ENCODE measurements around the gene APPL1.

Gene APPL1

DNA sequence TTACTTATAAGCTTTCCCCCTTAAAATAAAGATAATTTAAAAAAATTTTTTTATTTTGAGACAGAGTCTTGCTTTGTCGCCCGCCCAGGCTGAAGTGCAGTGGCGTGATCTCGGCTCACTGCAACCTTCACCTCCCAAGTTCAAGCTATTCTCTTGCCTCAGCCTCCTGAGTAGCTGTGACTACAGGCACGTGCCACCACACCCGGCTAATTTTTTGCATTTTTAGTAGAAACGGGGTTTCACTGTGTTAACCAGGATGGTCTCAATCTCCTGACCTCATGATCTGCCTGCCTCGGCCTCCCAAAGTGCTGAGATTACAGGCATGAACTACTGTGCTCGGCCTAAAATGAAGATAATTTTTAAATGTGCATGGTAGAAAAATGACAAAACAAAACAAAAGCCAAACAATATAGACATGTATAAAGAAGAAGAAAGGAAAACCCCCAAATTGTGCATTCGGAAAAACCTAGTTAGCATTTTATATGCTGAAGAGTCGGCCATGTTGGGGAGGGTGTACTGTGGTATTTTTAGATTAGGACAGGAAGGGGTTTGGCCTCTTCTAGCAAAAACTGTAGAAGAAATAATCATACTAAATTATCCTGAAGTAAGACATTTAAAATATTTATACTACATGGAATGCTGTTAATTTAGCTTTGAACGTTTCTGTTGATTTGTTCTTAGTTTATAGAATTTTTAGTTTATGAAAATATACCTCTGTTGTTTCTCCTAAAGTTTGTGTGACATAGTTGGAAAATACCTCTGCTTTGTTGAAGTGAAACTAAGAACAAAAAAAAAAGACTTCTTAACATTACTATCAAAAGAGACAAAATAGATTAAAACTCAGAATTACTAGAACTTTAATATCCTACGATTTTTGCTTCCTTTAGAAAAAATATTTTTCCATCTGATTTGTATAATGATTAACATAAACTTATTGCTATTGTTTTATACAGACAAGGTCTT is 7.4 kb downstream of the APPL1 start:
- TF ChIP-seq GATA2 (IDR thresholded peaks at IDR 0.05; ENCODE audit: low read depth, low read length), result no peak
- TF ChIP-seq GATA3 (IDR thresholded peaks at IDR 0.05; ENCODE audit: low read depth, low read length), result no peak

DNA sequence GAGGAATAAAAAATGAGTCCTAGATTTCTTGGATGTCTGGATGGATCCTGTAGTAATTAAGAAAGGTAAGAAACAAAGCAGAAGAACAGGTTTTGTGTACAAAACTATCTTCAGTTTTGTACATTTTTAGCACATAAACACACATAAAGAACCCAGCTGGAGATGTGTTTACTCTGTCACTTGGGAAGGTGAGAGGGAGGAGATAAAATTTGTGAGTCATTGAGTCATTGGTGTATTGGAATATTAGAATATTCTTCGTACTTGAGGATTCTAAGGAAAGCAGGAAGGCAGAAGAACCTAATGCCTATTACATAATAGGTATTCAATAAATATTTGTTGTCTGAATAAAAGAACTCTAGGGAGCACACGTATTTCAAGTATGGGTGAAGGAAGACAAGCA is 17.4 kb downstream of the APPL1 start:
- TF ChIP-seq GATA3 (IDR thresholded peaks at IDR 0.05; ENCODE audit: low read depth, low read length), result no peak
- TF ChIP-seq GATA2 (IDR thresholded peaks at IDR 0.05; ENCODE audit: low read depth, low read length), result no peak

DNA sequence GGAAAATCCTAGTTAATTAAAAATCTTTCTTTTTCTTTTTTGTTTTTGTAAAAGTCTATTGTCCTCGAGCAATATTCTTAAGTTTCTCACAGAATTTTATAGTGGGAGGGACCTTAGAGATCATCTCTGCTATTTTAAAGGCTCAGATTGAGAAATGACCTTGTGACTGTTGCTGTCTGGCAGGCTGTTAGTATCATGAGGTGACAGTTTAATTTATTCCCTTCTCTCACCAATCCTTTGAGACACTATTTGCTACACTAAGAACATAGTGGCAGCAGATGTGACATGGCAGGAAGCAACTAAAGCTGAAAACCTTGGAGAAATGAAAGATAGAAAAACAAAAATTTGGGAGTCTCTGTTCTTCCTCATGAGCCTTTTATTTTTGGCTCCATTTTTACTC is 24.9 kb downstream of the APPL1 start:
- no peak for TF ChIP-seq GATA2 (IDR thresholded peaks at IDR 0.05; ENCODE audit: low read depth, low read length)
- no peak for TF ChIP-seq GATA3 (IDR thresholded peaks at IDR 0.05; ENCODE audit: low read depth, low read length)

DNA sequence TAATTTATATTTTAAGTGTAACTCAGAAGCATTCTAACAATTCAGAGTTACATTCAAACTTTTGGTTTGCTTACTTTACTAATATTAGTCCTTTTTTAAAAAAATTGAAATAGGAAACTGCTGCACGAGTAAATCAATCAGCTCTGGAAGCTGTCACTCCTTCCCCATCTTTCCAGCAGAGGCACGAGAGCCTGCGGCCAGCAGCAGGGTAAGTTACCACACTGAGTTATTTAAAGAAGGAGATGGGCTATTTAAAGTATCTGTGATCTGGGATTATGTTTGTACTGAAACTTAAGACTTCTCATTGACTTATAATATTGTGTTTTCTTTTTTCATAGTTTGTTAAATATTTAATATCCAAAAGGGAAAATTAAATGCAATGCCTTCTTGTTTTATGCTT is 29.3 kb downstream of the APPL1 start:
- TF ChIP-seq GATA2 (IDR thresholded peaks at IDR 0.05; ENCODE audit: low read depth, low read length) (no peak), GATA3 (IDR thresholded peaks at IDR 0.05; ENCODE audit: low read depth, low read length) (no peak)

DNA sequence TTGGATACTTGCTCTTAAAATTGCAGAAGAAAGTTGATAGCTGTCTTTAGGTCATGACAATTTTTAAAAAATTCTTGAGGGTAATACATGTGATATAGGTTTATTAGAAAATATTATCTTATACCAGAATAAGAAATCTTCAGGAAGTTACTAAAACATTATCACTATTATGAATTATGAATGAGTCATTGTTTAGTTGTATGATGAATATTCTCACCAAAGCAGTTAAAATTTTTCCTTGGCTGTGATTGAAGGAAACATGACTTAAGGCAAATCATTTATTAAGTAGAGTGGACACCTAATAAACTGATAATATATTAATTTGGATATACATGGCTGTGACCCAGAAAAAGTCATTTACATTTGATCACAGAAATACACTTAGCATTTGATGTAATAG is 30.1 kb downstream of the APPL1 start:
- TF ChIP-seq GATA3 (IDR thresholded peaks at IDR 0.05; ENCODE audit: low read depth, low read length) (no peak), GATA2 (IDR thresholded peaks at IDR 0.05; ENCODE audit: low read depth, low read length) (no peak)

DNA sequence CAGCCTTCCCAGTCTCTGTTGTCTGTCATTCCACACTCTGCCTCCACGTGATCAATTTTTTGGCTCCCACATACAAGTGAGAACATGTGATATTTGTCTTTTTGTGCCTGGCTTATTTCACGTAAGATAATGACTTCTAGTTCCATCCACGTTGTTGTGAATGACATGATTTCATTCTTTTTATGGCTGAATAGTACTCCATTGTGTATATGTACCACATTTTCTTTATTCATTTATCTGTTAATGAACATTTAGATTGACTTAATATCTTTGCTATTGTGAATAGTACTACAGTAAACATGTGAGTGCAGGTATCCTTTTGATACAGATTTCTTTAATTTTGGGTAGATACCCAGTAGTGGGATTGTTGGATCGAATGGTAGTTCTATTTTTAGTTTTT is 33.6 kb downstream of the APPL1 start:
- TF ChIP-seq GATA2 (IDR thresholded peaks at IDR 0.05; ENCODE audit: low read depth, low read length), result no peak
- TF ChIP-seq GATA3 (IDR thresholded peaks at IDR 0.05; ENCODE audit: low read depth, low read length), result no peak

DNA sequence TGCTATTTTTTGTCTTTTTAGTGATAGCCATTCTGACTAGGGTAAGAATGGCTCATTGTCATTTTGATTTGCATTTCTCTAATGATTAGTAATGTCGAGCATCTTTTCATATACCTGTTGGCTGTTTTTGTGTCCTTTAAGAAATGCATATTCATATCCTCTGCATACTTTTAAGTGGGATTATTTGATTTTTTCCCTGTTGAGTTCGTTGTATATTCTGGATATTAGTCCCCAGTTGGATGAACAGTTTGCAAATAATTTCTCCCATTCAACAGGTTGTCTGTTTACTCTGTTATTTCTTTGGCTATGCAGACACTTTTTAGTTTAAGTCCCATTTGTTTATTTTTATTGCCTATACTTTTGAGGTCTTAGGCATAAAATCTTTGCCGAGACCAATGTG is 34.4 kb downstream of the APPL1 start:
- TF ChIP-seq GATA2 (IDR thresholded peaks at IDR 0.05; ENCODE audit: low read depth, low read length), result no peak
- no peak for TF ChIP-seq GATA3 (IDR thresholded peaks at IDR 0.05; ENCODE audit: low read depth, low read length)

DNA sequence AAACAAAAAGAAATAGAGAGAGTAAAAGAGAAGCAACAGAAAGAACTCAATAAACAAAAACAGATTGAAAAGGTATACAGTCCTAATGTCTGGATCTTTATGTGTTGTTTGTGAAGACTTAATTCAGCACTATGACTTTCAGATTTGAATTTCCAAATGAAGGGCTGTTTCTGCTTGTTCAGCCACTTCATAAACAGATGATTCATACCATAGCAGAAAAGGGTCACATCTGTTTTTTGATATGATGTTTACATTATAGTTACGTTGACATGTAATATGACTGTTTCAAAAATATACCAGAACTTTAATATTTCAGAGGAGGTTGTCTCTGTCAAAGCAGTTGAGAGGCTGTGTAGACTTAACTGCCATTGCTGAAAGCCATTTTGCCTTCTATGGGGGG is 40.9 kb downstream of the APPL1 start:
- TF ChIP-seq GATA2 (IDR thresholded peaks at IDR 0.05; ENCODE audit: low read depth, low read length) (no peak), GATA3 (IDR thresholded peaks at IDR 0.05; ENCODE audit: low read depth, low read length) (no peak)

DNA sequence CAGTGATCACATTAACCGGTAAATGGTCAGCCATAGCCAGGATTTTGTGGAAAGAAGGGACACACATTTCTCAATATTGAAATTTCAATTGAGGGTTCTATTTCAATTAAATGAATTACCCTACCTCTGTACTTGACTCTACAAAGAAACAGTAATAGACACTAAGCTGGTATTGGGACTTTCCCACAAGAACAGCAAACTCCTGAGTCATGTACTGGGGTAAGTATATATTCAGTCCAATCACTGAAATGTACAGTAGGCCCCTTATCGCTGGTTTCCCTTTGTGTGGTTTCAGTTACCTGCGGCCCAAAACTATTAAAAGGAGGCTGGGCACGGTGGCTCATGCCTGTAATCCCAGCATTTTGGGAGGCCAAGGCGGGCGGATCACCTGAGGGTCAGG is 47.3 kb downstream of the APPL1 start:
- TF ChIP-seq GATA3 (IDR thresholded peaks at IDR 0.05; ENCODE audit: low read depth, low read length) (no peak), GATA2 (IDR thresholded peaks at IDR 0.05; ENCODE audit: low read depth, low read length) (no peak)

DNA sequence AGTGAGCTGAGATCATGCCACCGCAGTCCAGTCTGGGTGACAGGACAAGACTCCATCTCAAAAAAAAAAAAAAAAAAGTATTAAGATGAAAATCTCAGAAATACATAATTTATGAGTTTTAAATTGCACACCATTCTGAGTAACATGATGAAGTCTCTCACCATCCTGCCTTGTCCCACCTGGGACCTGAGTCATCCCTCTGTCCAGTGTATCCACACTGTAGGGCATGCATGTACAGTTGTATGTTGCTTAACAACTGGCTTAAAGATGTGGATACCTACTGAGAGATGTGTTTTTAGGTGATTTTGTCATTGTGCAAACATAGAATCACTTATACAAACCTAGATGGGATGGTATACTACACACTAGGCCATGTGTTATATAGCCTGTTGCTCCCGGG is 47.9 kb downstream of the APPL1 start:
- TF ChIP-seq GATA2 (IDR thresholded peaks at IDR 0.05; ENCODE audit: low read depth, low read length) (no peak), GATA3 (IDR thresholded peaks at IDR 0.05; ENCODE audit: low read depth, low read length) (no peak)

DNA sequence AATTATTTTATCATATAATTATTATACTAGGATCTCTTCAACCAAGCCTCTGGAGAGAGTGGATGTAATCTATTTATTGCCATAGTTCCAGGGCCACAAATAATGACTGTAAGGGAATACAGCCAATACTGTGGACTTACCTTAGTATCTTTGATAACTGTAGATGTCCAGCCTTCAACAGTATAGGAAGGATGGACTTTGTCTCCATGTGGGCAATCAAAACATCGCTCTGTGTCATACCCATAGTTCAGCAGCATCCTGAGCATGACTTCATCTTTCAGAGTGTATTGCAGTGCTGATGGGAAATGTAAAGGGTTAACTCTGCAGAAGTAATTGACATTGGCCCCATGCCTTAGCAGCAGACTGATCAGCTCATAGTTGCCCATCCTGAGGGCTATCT is 50.7 kb downstream of the APPL1 start:
- TF ChIP-seq GATA2 (IDR thresholded peaks at IDR 0.05; ENCODE audit: low read depth, low read length) (no peak), GATA3 (IDR thresholded peaks at IDR 0.05; ENCODE audit: low read depth, low read length) (no peak)

DNA sequence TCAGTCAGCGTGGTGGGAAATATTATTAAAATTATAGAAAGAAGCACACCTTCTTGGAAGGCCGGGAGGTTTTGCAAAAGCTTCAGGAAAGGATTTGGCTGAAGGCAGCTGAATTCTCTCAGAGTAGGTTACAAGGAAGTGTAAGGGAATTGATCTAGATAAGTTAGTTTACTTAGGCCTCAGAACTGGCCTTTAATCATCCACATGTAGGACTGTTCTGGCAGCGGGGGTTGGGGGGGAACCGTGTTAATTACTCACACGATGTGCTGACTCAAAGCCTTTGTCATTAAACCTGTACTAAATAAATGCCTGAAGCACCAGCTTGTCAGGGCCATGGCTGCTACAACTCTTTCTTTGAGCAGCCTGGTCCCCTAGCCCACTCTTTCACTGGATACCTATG is 52.2 kb downstream of the APPL1 start:
- TF ChIP-seq GATA2 (IDR thresholded peaks at IDR 0.05; ENCODE audit: low read depth, low read length) (no peak), GATA3 (IDR thresholded peaks at IDR 0.05; ENCODE audit: low read depth, low read length) (no peak)

DNA sequence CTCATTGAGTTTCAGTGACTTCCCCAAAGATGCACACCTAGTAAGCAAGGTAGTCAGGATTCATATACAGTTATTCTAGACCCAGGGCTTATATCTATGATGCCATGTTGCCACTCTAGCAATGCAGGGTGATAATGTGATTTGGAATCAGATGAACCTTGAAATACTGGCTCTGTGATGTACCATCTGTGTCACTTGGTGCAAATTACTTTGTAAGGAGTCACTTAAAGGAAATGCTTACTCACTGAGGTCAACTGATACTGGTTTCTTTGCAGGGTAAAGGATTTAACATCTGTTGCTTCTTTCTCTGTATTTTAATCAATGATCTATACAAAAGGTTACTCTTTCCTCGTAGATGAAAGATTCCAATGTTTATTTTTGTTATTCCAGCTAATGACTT is 54.2 kb downstream of the APPL1 start:
- TF ChIP-seq GATA3 (IDR thresholded peaks at IDR 0.05; ENCODE audit: low read depth, low read length) (no peak), GATA2 (IDR thresholded peaks at IDR 0.05; ENCODE audit: low read depth, low read length) (no peak)

DNA sequence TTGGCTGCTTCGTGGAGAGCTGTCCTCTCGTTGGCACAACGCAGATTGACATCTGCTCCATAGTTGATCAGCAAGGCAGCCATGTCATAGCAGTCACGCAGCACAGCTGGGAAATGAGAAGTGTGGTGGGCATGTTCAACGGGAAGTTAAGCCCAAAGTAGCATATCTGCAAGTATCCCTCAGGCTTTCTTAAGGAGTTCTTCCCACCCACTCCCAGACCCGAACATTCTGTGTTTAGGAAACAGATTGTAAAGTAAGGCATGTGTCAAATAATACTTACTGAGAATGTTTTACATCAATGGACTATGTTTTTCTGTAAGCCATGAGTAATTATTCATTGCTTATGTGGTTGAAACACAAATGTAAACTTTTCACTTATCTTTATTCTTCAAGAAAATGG is 55.8 kb downstream of the APPL1 start:
- TF ChIP-seq GATA2 (IDR thresholded peaks at IDR 0.05; ENCODE audit: low read depth, low read length), result no peak
- no peak for TF ChIP-seq GATA3 (IDR thresholded peaks at IDR 0.05; ENCODE audit: low read depth, low read length)

DNA sequence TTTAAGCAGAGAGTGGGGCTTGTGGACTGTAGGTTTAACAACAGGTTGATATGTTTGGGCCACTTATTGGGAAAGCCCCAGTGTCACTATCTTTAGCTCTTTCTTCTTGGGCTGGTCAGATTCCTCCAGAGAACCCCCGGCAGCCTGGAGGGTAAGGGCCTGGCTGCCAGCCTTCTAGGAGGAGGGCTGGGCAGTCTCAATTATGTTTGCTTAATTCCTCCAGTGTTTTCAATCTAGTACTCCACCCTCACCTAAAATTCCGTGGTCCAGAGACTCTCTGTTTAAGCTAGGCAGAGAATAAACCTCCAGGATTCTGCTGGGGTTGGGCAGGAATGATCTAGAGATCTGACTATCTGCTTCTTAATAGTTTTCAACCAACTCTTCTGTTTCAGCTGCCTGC is 59.7 kb downstream of the APPL1 start:
- no peak for TF ChIP-seq GATA3 (IDR thresholded peaks at IDR 0.05; ENCODE audit: low read depth, low read length)
- TF ChIP-seq GATA2 (IDR thresholded peaks at IDR 0.05; ENCODE audit: low read depth, low read length), result no peak

All from SH-SY5Y (cell line).